ENCODE measurements around the gene SRGAP1. TPM values are rescaled to one million over a fixed set of nuclear protein-coding genes. Genes with fewer than 3 reads are reported as not detected.
A peak's percentile ranks its signal among the peaks of the same experiment; 100 is the strongest.

SRGAP1 gene
- total and polyA plus RNA-seq, 8 donors: 0.70 to 37.9 (median 9.8) TPM

GRCh38 chr12:64103825-64104740 lies 259.6 kb downstream of the SRGAP1 start:
- Histone ChIP-seq H3K9me3 (no peaks in the 10 kb centered on the region), H3K27me3 (no peaks in the 10 kb centered on the region), H3K4me1 (peaks cover 0 to 14% (median 4%) of the 10 kb centered on the region in 4 donors), H3K36me3 (peaks cover 0 to 5% (median 0%) of the 10 kb centered on the region in 4 donors), H3K27ac (peak overlapping the region in 2 of 5 donors; percentile 47 to 55), H3K4me3 (no peak overlapping the region)
- DNase-seq: peak in 1 of 2 donors; percentile 14
- TF ChIP-seq POLR2AphosphoS5 (IDR thresholded peaks at IDR 0.05) (peak; percentile 21 to 78 (median 73)), POLR2A (IDR thresholded peaks at IDR 0.05) (no peak), EP300 (IDR thresholded peaks at IDR 0.05) (peak; percentile 36)
- 82 to 88% (median 83%) methylated on average over 10 of the region's 10 CpGs for WGBS, 5 donors
- intact Hi-C loops (cut with DNase I; ENCODE audit: low total_unique reads): no loop called here

GRCh38 chr12:64105026-64105425 lies 260.5 kb downstream of the SRGAP1 start:
- H3K36me3 ChIP-seq: peaks cover 0 to 11% (median 4%) of the 10 kb centered on the region in 4 donors
- H3K4me1 ChIP-seq: peaks cover 0 to 6% (median 0%) of the 10 kb centered on the region in 4 donors
- peak overlapping the region in 1 of 5 donors; percentile 55 for H3K27ac ChIP-seq
- no peak overlapping the region for H3K4me3 ChIP-seq
- intact Hi-C loops (cut with DNase I; ENCODE audit: low total_unique reads): no loop called here
- no peaks in the 10 kb centered on the region for H3K9me3 ChIP-seq
- TF ChIP-seq POLR2A (IDR thresholded peaks at IDR 0.05): no peak
- no peak for TF ChIP-seq EP300 (IDR thresholded peaks at IDR 0.05)
- TF ChIP-seq POLR2AphosphoS5 (IDR thresholded peaks at IDR 0.05): no peak
- TF ChIP-seq, protein P1, sequence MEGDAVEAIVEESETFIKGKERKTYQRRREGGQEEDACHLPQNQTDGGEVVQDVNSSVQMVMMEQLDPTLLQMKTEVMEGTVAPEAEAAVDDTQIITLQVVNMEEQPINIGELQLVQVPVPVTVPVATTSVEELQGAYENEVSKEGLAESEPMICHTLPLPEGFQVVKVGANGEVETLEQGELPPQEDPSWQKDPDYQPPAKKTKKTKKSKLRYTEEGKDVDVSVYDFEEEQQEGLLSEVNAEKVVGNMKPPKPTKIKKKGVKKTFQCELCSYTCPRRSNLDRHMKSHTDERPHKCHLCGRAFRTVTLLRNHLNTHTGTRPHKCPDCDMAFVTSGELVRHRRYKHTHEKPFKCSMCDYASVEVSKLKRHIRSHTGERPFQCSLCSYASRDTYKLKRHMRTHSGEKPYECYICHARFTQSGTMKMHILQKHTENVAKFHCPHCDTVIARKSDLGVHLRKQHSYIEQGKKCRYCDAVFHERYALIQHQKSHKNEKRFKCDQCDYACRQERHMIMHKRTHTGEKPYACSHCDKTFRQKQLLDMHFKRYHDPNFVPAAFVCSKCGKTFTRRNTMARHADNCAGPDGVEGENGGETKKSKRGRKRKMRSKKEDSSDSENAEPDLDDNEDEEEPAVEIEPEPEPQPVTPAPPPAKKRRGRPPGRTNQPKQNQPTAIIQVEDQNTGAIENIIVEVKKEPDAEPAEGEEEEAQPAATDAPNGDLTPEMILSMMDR (IDR thresholded peaks at IDR 0.05): no peak
- H3K27me3 ChIP-seq: no peaks in the 10 kb centered on the region
- 80 to 91% (median 86%) methylated on average over 3 of the region's 3 CpGs for WGBS, 5 donors
- DNase-seq: no peak

- Histone ChIP-seq H3K27me3 (no peaks in the 10 kb centered on the region), H3K9me3 (no peaks in the 10 kb centered on the region), H3K4me3 (no peak overlapping the region), H3K4me1 (peaks cover 0 to 6% (median 0%) of the 10 kb centered on the region in 4 donors), H3K36me3 (peaks cover 0 to 20% (median 19%) of the 10 kb centered on the region in 4 donors), H3K27ac (no peak overlapping the region)
- 85 to 100% (median 97%) methylated on average over 1 of the region's 1 CpG for WGBS, 5 donors
- intact Hi-C loops (cut with DNase I; ENCODE audit: low total_unique reads): no loop called here
- TF ChIP-seq POLR2AphosphoS5 (IDR thresholded peaks at IDR 0.05) (no peak), EP300 (IDR thresholded peaks at IDR 0.05) (no peak), POLR2A (IDR thresholded peaks at IDR 0.05) (no peak)
- TF ChIP-seq, protein P1 (IDR thresholded peaks at IDR 0.05): no peak
- DNase-seq: no peak
Observed at GRCh38 chr12:64107776-64108175, 263.3 kb downstream of the SRGAP1 start.

- Histone ChIP-seq H3K27me3 (no peaks in the 10 kb centered on the region), H3K4me3 (no peak overlapping the region), H3K27ac (no peak overlapping the region), H3K4me1 (no peaks in the 10 kb centered on the region), H3K36me3 (peaks cover 0 to 26% (median 19%) of the 10 kb centered on the region in 4 donors), H3K9me3 (no peaks in the 10 kb centered on the region)
- intact Hi-C loops (cut with DNase I; ENCODE audit: low total_unique reads): no loop called here
- DNase-seq: no peak
- TF ChIP-seq, protein P1 (IDR thresholded peaks at IDR 0.05): no peak
- TF ChIP-seq POLR2A (IDR thresholded peaks at IDR 0.05) (no peak), POLR2AphosphoS5 (IDR thresholded peaks at IDR 0.05) (no peak), EP300 (IDR thresholded peaks at IDR 0.05) (no peak)
- 76 to 89% (median 85%) methylated on average over 4 of the region's 4 CpGs for WGBS, 5 donors
Observed at GRCh38 chr12:64109706-64110105, 265.2 kb downstream of the SRGAP1 start.

All from stomach (tissue), 9 donors.